CD4-positive, alpha-beta T cell (primary cell): ENCODE data around the gene NEK9. TPM values are rescaled to one million over a fixed set of nuclear protein-coding genes. Genes with fewer than 3 reads are reported as not detected.
A peak's percentile ranks its signal among the peaks of the same experiment; 100 is the strongest.

Experiments used
- ATAC-seq: fragments of 200-7000 bp; cut with Tn5 transposase; one replicate; pipeline ENCODE4 v1.10.0; 2022; ENCODE audit warnings: mild to moderate bottlenecking; ENCODE audit not compliant: poor library complexity
- CTCF ChIA-PET: fragments of 350-600 bp; sonication (Branson Sonifier 250); formaldehyde crosslinking; loops from one replicate; lab custom pipeline; 2021; ENCODE audit warnings: antibody characterized with exemption, inconsistent platforms; lab: Charles Lee
- POLR2A ChIA-PET: fragments of 350-600 bp; sonication (Branson Sonifier 250); formaldehyde crosslinking; loops from one replicate; lab custom pipeline; 2021; ENCODE audit warnings: antibody characterized with exemption, inconsistent platforms; lab: Charles Lee
- DNase-seq, 14 experiments: peaks; one replicate each; pipeline ENCODE4 v3.0.0-alpha.2; 2013 to 2020; ENCODE audit warnings: mixed read lengths in 2 of 14
- H3K27ac ChIP-seq, 2 donors: one replicate each; pipeline versions ENCODE4 v1.5.1 to v1.7.0; 2013; ENCODE audit warnings: low read length in 2 of 2, low read depth in 1 of 2, mild to moderate bottlenecking in 1 of 2
- H3K27me3 ChIP-seq, 2 experiments: 1 replicate in 1 of 2; 2 replicates in 1 of 2; pipeline versions ENCODE4 v1.6.1 to v1.7.0; 2013; ENCODE audit warnings: low read length in 2 of 2, control low read depth in 1 of 2, mild to moderate bottlenecking in 1 of 2, moderate library complexity in 1 of 2; ENCODE audit not compliant: insufficient read depth in 2 of 2, control insufficient read depth in 1 of 2
- H3K36me3 ChIP-seq: one replicate; pipeline ENCODE4 v1.6.1; 2013; ENCODE audit warnings: low read length, control low read depth; ENCODE audit not compliant: insufficient read depth
- H3K4me1 ChIP-seq: one replicate; pipeline ENCODE4 v1.6.1; 2013; ENCODE audit warnings: low read length, control low read depth; ENCODE audit not compliant: insufficient read depth
- H3K4me3 ChIP-seq: one replicate; pipeline ENCODE4 v1.5.1; 2013; ENCODE audit warnings: mild to moderate bottlenecking, low read length, moderate library complexity
- H3K9me3 ChIP-seq, 2 experiments: 1 replicate in 1 of 2; 2 replicates in 1 of 2; pipeline versions ENCODE4 v1.6.1 to v1.7.0; 2013; ENCODE audit warnings: low read length in 2 of 2, mild to moderate bottlenecking in 2 of 2, control low read depth in 1 of 2, moderate library complexity in 1 of 2; ENCODE audit not compliant: control insufficient read depth in 1 of 2, insufficient read depth in 1 of 2
- H3K27ac Mint-ChIP-seq: one replicate; pipeline ENCODE4 v1.8.0; 2020; ENCODE audit warnings: mixed read lengths
- H3K27me3 Mint-ChIP-seq: one replicate; pipeline ENCODE4 v1.8.0; 2021; ENCODE audit warnings: mixed read lengths
- H3K36me3 Mint-ChIP-seq: one replicate; pipeline ENCODE4 v1.8.0; 2021; ENCODE audit warnings: low read depth, mixed read lengths
- H3K4me1 Mint-ChIP-seq: one replicate; pipeline ENCODE4 v1.8.0; 2021; ENCODE audit warnings: low read depth, mixed read lengths
- H3K4me3 Mint-ChIP-seq: one replicate; pipeline ENCODE4 v1.8.0; 2020; ENCODE audit warnings: mild to moderate bottlenecking, mixed read lengths
- H3K9me3 Mint-ChIP-seq: one replicate; pipeline ENCODE4 v1.8.0; 2020; ENCODE audit warnings: mixed read lengths
- CTCF ChIP-seq: fragments of 200-600 bp; IDR thresholded peaks from one replicate; pipeline ENCODE4 v1.8.0; 2022; ENCODE audit warnings: antibody characterized with exemption, mild to moderate bottlenecking
- intact Hi-C, 2 experiments: fragments of 100-400 bp; cut with DNase I in 1 of 2; cut with micrococcal nuclease in 1 of 2; formaldehyde crosslinking; loops; one replicate each; pipeline versions ENCODE4 v1.15.1 to v1.9.0; 2023 to 2025; cut with DNase I, micrococcal nuclease
- total RNA-seq, 174 experiments: library from RNA in 2 of 174; stranded (reverse) in 2 of 174; gene quantifications; one replicate each; pipeline ENCODE4 v1.2.3 and lab custom pipeline; 2021 to 2026

Gene NEK9
- total RNA-seq, 2 experiments from 2014 or later: 53.5 to 54.1 TPM

GRCh38 chr14:75113932-75114539, 12.8 kb downstream of the NEK9 start:
- ChIA-PET POLR2A (no interaction called here), CTCF (no interaction called here)
- H3K27ac ChIP-seq: no peak overlapping the region
- H3K27me3 Mint-ChIP-seq: no peaks in the 10 kb centered on the region
- intact Hi-C loops: no loop called here
- H3K9me3 Mint-ChIP-seq: no peaks in the 10 kb centered on the region
- peaks cover 100% of the 10 kb centered on the region for H3K36me3 Mint-ChIP-seq
- H3K4me3 Mint-ChIP-seq: no peak overlapping the region
- ATAC-seq (no peak), DNase-seq (peak in 1 of 14 experiments; percentile 47)
- peaks cover 3% of the 10 kb centered on the region for H3K4me1 ChIP-seq
- H3K27ac Mint-ChIP-seq: no peak overlapping the region
- H3K4me3 ChIP-seq: no peak overlapping the region
- no peak for TF ChIP-seq CTCF
- peaks cover 11% of the 10 kb centered on the region for H3K4me1 Mint-ChIP-seq
- no peaks in the 10 kb centered on the region for H3K9me3 ChIP-seq
- peaks cover 99% of the 10 kb centered on the region for H3K36me3 ChIP-seq
- no peaks in the 10 kb centered on the region for H3K27me3 ChIP-seq

DNA sequence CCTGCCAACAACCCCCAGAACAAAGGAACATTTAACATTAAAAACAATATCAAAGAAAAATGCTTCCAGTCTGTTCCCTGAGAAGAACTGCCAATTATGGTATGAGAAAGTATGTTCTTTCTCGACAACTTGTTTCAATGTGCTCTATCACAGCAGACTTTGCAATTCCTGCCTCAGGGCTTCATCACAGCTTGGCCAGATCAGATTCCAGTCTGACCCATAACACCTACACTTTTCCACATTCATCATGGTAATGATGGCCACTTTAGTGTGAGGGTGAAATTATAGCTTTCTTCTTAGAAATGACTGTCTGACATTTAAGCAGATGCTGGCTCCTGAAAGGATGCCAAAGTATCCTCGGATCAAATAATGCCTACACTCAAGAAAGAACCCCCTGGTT, 17.0 kb downstream of the NEK9 start:
- CTCF ChIA-PET: no interaction called here
- Mint-ChIP-seq H3K4me3 (no peak overlapping the region), H3K36me3 (peaks cover 100% of the 10 kb centered on the region), H3K9me3 (no peaks in the 10 kb centered on the region), H3K27me3 (no peaks in the 10 kb centered on the region), H3K4me1 (peaks cover 11% of the 10 kb centered on the region), H3K27ac (peak overlapping the region; percentile 7)
- Histone ChIP-seq H3K9me3 (no peaks in the 10 kb centered on the region), H3K36me3 (peaks cover 98% of the 10 kb centered on the region), H3K27ac (no peak overlapping the region), H3K27me3 (no peaks in the 10 kb centered on the region), H3K4me3 (no peak overlapping the region), H3K4me1 (peaks cover 3% of the 10 kb centered on the region)
- DNase-seq (no peak), ATAC-seq (no peak)
- no peak for TF ChIP-seq CTCF
- intact Hi-C loops: no loop called here
- POLR2A ChIA-PET: no interaction called here

GRCh38 chr14:75107186-75107585, 19.7 kb downstream of the NEK9 start:
- no peak for TF ChIP-seq CTCF
- DNase-seq: no peak
- intact Hi-C loops: no loop called here
- no peaks in the 10 kb centered on the region for H3K4me1 Mint-ChIP-seq
- H3K4me3 Mint-ChIP-seq: no peak overlapping the region
- H3K27ac Mint-ChIP-seq: no peak overlapping the region
- ATAC-seq: no peak
- no peaks in the 10 kb centered on the region for H3K9me3 ChIP-seq
- H3K36me3 ChIP-seq: peaks cover 82% of the 10 kb centered on the region
- no peak overlapping the region for H3K27ac ChIP-seq
- H3K9me3 Mint-ChIP-seq: no peaks in the 10 kb centered on the region
- CTCF ChIA-PET: interaction anchor here (1.2 kb wide), 1 partner anchor 246 kb away, joined by 3 read pairs; no protein-coding TSS in a partner anchor
- no peak overlapping the region for H3K4me3 ChIP-seq
- POLR2A ChIA-PET: no interaction called here
- H3K36me3 Mint-ChIP-seq: peaks cover 99% of the 10 kb centered on the region
- no peaks in the 10 kb centered on the region for H3K27me3 Mint-ChIP-seq
- no peaks in the 10 kb centered on the region for H3K27me3 ChIP-seq
- no peaks in the 10 kb centered on the region for H3K4me1 ChIP-seq
